Kidney (tissue), 14 donors: ENCODE data around the gene SIGLEC5. TPM values are rescaled to one million over a fixed set of nuclear protein-coding genes. Genes with fewer than 3 reads are reported as not detected.
"Not testable (repeated sequence)": the region's sequence is repeated elsewhere in the genome, so short reads cannot be mapped to it uniquely, and the experiment has no call there.

Experiments used
- DNase-seq, 5 donors: peaks; one replicate each; pipeline ENCODE4 v3.0.0-alpha.2; 2013 to 2020
- FAIRE-seq: peaks from 2 replicates; lab custom pipeline; 2012; peaks lifted over from hg19 to GRCh38; lab: Jason Lieb, UNC
- H3K27ac ChIP-seq, 2 donors: one replicate each; pipeline ENCODE4 v1.7.0; 2013; ENCODE audit warnings: low read depth in 2 of 2, low read length in 2 of 2, inconsistent platforms in 1 of 2
- H3K27me3 ChIP-seq: one replicate; pipeline ENCODE4 v1.7.1; 2013; ENCODE audit warnings: low read length, inconsistent platforms; ENCODE audit not compliant: control insufficient read depth, insufficient read depth
- H3K36me3 ChIP-seq, 3 donors: one replicate each; pipeline versions ENCODE4 v1.7.0 to v1.7.1; 2013; ENCODE audit warnings: low read length in 3 of 3, control low read depth in 1 of 3, inconsistent platforms in 1 of 3; ENCODE audit not compliant: insufficient read depth in 3 of 3, control insufficient read depth in 2 of 3
- H3K4me1 ChIP-seq, 3 donors: one replicate each; pipeline versions ENCODE4 v1.7.0 to v1.7.1; 2013; ENCODE audit warnings: low read length in 3 of 3, inconsistent platforms in 1 of 3, low read depth in 1 of 3; ENCODE audit not compliant: control insufficient read depth in 2 of 3, insufficient read depth in 2 of 3
- H3K4me3 ChIP-seq, 3 donors: one replicate each; pipeline versions ENCODE4 v1.7.0 to v1.8.1; 2013; ENCODE audit warnings: low read length in 3 of 3, control low read depth in 1 of 3, inconsistent platforms in 1 of 3
- H3K9ac ChIP-seq, 3 donors: one replicate each; pipeline versions ENCODE4 v1.7.0 to v1.7.1; 2013; ENCODE audit warnings: low read length in 3 of 3, control low read depth in 1 of 3, inconsistent platforms in 1 of 3
- H3K9me3 ChIP-seq, 3 donors: one replicate each; pipeline versions ENCODE4 v1.7.0 to v1.7.1; 2013; ENCODE audit warnings: low read length in 3 of 3, control low read depth in 1 of 3, inconsistent platforms in 1 of 3; ENCODE audit not compliant: control insufficient read depth in 2 of 3, insufficient read depth in 1 of 3
- intact Hi-C: fragments of 100-400 bp; cut with DNase I; formaldehyde crosslinking; loops from one replicate; pipeline ENCODE4 v1.11.1; 2022
- polyA plus RNA-seq: library from polyadenylated mRNA; stranded (reverse); fragments of 350-450 nt; fragmentation: Illumina TruSeq; extraction: RNeasy Lipid Tissue Mini Kit (QIAGEN cat#74804); gene quantifications from one replicate; pipeline ENCODE4 v1.2.3, GENCODE V29; 2014; ENCODE audit warnings: low read depth, low replicate concordance; ENCODE audit not compliant: insufficient read depth
- total RNA-seq: library from RNA; stranded (reverse); fragmentation: NEBNext Ultra II Directional; extraction: Animal tissue kit (Norgen Biotek cat#: 25700); gene quantifications from one replicate; pipeline ENCODE4 v1.2.1, GENCODE V29; 2021
- TF ChIP-seq, protein P1 (sequence below): IDR thresholded peaks from 3 replicates; pipeline ENCODE4 v1.5.1; 2012; ENCODE audit warnings: mild to moderate bottlenecking, moderate library complexity, borderline replicate concordance; ENCODE audit not compliant: insufficient read depth; ENCODE audit errors: extremely low read depth
- donor health status: control.
- donor health status: control.
- donor health status: control.
- donor health status: control.
- donor health status: control.
- donor health status: DM: yes; HTN: yes; CAD: no.
- donor health status: Normal renal cell carcinoma (clear cell type).

Gene SIGLEC5
- total and polyA plus RNA-seq, 2 donors from 2014 or later: not detected

- H3K27ac ChIP-seq: no peak overlapping the region
- FAIRE-seq (no peak), DNase-seq (no peak)
- H3K36me3 ChIP-seq: no peaks in the 10 kb centered on the region
- H3K4me1 ChIP-seq: no peaks in the 10 kb centered on the region
- H3K27me3 ChIP-seq: no peaks in the 10 kb centered on the region
- TF ChIP-seq, protein P1, sequence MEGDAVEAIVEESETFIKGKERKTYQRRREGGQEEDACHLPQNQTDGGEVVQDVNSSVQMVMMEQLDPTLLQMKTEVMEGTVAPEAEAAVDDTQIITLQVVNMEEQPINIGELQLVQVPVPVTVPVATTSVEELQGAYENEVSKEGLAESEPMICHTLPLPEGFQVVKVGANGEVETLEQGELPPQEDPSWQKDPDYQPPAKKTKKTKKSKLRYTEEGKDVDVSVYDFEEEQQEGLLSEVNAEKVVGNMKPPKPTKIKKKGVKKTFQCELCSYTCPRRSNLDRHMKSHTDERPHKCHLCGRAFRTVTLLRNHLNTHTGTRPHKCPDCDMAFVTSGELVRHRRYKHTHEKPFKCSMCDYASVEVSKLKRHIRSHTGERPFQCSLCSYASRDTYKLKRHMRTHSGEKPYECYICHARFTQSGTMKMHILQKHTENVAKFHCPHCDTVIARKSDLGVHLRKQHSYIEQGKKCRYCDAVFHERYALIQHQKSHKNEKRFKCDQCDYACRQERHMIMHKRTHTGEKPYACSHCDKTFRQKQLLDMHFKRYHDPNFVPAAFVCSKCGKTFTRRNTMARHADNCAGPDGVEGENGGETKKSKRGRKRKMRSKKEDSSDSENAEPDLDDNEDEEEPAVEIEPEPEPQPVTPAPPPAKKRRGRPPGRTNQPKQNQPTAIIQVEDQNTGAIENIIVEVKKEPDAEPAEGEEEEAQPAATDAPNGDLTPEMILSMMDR: no peak
- intact Hi-C loops: loop anchor here (10.0 kb wide), 1 partner anchor 173 kb away; the partner anchor contains the start of gene CEACAM18
- H3K9me3 ChIP-seq: no peaks in the 10 kb centered on the region
- H3K4me3 ChIP-seq: no peak overlapping the region
- no peak overlapping the region for H3K9ac ChIP-seq
Observed at GRCh38 chr19:51647318-51647717, 17.1 kb upstream of the SIGLEC5 start.

DNA sequence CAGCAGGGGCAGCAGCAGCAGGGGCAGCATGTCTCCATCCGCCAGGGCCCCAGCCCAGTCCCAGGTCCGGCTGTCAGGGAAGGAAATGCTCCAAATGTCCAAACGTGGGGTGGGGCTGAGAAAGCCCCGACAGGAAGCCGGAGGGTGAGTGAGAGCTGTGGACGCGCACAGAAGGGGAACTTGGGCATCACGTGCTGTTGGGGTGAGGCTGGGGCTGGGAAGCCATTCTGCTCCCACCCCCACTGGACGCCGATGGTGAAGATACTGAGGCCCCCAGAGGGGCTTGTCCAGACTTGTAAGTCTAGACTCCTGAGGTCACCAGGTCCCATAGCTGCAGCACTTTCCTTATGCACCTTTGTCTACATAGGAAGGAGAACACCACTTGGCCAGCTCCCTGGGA, 16.5 kb upstream of the SIGLEC5 start, which contains the start of gene SIGLEC14:
Gene SIGLEC14, minus strand, starts transcription at position 96 of the 400 bp plus-strand sequence. Its CDS starts 66 bp downstream, at position 30.
- not testable (repeated sequence) for FAIRE-seq, H3K4me1 ChIP-seq, DNase-seq

DNA sequence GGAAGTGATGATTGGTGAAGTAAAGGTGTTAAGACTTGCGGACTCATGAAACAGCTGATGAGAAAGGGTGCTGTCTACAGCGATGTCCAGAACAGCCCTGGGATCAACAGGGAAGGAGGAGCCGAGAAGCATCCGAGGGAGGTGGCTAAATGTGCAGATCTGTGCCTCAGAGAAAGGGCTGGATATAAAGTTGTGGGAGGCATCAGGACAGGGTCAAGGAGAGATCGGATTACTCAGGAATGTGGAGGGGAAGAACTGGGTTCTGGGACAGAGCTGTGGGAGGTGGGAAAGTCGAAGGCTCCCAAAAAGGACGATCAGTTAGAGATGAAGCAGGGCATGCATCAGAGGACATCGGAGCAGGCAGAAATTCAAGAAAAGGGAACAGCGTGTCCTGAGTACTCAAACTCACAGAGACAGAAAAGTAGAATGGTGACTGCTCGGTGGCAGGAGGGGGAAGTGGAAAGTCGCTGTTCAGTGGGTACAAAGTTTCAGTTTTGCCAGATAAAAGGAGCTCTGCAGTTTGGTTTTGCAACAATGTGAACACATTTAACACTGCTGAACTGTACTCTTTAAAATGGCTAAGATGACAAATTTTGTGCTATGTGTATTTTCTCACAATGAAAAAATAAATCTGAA, 14.6 kb upstream of the SIGLEC5 start:
- intact Hi-C loops: loop anchor here (10.0 kb wide), 1 partner anchor 170 kb away; the partner anchor contains the start of gene CEACAM18
- Histone ChIP-seq H3K9ac (no peak overlapping the region), H3K9me3 (no peaks in the 10 kb centered on the region), H3K27ac (no peak overlapping the region), H3K4me3 (no peak overlapping the region), H3K36me3 (no peaks in the 10 kb centered on the region), H3K4me1 (no peaks in the 10 kb centered on the region), H3K27me3 (no peaks in the 10 kb centered on the region)
- TF ChIP-seq, protein P1: no peak
- DNase-seq: peak in 2 of 5 donors; percentile 32 to 48
- no peak for FAIRE-seq

More for the DNA sequence above, 16.5 kb upstream of the SIGLEC5 start, which contains the start of gene SIGLEC14:
- not testable (repeated sequence) for H3K27ac ChIP-seq, H3K36me3 ChIP-seq, H3K4me3 ChIP-seq, H3K9me3 ChIP-seq, H3K27me3 ChIP-seq, H3K9ac ChIP-seq
- intact Hi-C loops: loop anchor here (10.0 kb wide), 1 partner anchor 172 kb away; the partner anchor contains the start of gene CEACAM18

DNA sequence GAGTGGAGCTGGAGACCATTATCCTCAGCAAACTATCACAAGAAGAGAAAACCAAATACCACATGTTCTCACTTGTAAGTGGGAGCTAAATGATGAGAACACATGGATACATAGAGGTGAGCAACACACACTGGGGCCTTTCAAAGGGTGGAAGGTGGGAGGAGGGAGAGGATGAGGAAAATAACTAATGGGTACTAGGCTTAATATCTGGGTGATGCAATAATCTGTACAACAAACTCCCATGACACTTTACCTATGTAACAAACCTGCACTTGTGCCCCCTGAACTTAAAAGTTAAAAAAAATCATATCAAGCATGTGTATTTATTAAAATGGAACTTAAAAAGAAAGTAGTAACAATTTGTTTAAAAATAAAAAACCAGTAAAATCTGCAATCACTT, 11.4 kb upstream of the SIGLEC5 start:
- TF ChIP-seq, protein P1: no peak
- intact Hi-C loops: loop anchor here (10.0 kb wide), 1 partner anchor 167 kb away; the partner anchor contains the start of gene CEACAM18
- Histone ChIP-seq H3K9me3 (no peaks in the 10 kb centered on the region), H3K27ac (no peak overlapping the region), H3K36me3 (no peaks in the 10 kb centered on the region), H3K4me3 (no peak overlapping the region), H3K4me1 (no peaks in the 10 kb centered on the region), H3K9ac (no peak overlapping the region), H3K27me3 (no peaks in the 10 kb centered on the region)
- no peak for DNase-seq
- FAIRE-seq: no peak
